ENCODE results near the gene RGS6.

RGS6 gene

GRCh38 chr14:72608391-72609204, 676.4 kb downstream of the RGS6 start:
- DNase-seq (ENCODE audit: low spot score), result no peak

DNA sequence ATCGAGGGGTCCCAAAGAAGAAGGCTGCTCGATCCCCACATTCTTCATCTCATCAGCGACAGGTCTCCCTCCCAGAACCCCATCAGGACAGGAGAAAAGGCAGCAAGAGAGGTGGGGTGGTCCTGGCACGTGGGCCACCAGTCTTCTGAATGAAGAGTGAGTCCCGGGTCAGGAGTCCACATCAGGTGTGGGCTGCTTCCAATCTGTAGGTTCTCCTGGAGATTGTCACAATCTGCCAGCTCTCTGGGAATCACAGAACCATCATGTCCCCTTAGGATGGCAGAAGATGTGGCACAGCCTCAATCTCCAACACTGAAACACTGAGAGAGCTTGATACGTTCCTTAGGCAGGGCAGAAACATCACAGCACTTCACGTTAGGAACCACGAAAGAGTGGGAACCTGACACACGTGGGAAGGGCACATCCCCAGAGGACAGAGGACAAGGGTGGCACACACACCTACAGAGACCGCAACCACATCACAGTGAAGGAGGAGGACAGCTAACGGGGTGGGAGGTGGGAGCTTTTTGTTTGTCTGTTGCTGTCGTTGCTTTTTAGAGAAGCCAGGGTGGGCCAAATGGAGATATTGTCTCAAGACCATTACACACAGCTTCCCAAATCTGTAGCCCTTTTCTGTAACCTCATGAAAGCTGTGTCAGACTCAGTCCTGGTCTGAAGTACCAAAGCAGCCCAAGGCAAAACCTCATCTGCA, 677.1 kb downstream of the RGS6 start:
- no peak for DNase-seq (ENCODE audit: low spot score)

GRCh38 chr14:72610096-72610830, 678.0 kb downstream of the RGS6 start:
- no peak for DNase-seq (ENCODE audit: low spot score)

DNA sequence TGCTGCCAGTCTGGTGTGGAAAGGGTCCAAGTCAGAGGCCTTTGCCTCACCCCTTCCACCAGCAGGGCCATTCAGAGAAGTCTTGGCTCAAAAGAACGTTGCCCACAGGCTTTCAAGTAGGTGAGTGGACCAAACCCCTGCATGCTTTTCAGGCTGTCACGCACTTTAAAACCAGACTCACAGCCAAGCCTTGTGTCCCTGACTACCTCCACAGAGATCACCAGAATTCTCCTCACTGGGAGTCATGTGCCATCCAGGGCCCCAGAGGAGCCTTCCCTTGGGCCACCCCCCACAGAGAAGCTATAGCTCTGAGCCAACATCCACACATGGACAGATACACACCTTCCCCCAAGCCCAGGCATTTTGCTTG, 678.6 kb downstream of the RGS6 start:
- no peak for DNase-seq (ENCODE audit: low spot score)

- no peak for DNase-seq (ENCODE audit: low spot score)
Measured at GRCh38 chr14:72611506-72611905, 679.3 kb downstream of the RGS6 start.

GRCh38 chr14:72612041-72612440, 679.8 kb downstream of the RGS6 start:
- no peak for DNase-seq (ENCODE audit: low spot score)

GRCh38 chr14:72613231-72613974, 681.2 kb downstream of the RGS6 start:
- DNase-seq (ENCODE audit: low spot score), result no peak

GRCh38 chr14:72613975-72614319, 681.7 kb downstream of the RGS6 start:
- DNase-seq (ENCODE audit: low spot score), result no peak

- DNase-seq (ENCODE audit: low spot score), result no peak
Measured at GRCh38 chr14:72614365-72614764, 682.1 kb downstream of the RGS6 start.

- DNase-seq (ENCODE audit: low spot score), result no peak
Measured at GRCh38 chr14:72614891-72615415, 682.7 kb downstream of the RGS6 start.

DNA sequence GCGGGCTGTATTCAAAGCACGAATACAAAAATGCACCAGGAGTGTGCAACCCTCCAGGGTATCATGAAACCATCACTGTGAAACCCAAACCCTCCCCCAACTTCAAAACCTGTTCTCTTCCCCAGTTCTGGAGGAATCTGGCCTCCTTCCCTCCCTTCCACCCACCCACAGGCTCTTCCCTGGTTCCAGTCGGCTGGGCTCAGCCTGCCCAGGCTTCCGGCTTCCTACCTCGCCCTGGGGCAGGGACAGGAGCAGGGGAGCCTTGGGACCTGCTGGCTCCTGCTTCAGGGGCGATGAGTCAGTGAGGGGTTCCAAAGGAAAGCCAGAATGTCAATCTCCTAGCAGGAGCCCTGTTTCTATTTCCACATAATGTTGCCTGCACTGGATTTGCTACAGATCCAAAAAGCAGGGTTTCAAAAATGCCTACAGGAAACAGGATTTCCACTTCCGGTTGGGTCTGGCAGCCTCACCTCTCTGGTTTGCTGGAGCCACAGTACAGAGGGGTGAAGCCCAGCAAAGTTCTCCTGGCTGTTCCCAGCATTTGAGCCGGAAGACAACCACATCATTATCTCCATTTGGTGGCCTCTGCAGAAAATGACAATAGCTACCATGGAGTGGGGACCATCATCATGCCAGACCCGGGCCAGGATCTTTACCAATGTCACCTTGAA, 683.4 kb downstream of the RGS6 start:
- no peak for DNase-seq (ENCODE audit: low spot score)

All from left forelimb (tissue), 1 donor.